Daoy (cell line): ENCODE measurements around the gene TM9SF4. TPM values are rescaled to one million over a fixed set of nuclear protein-coding genes. Genes with fewer than 3 reads are reported as not detected.

ENCODE experiments used
- DNase-seq: peaks from one replicate; pipeline ENCODE4 v3.0.0-alpha.2; 2015; ENCODE audit warnings: low read depth
- total RNA-seq: library from RNA; depleted of rRNA; stranded (reverse); fragments of >200 nt; shearing (Covaris generic); gene quantifications from 2 replicates; pipeline ENCODE4 v1.2.3, GENCODE V29; 2014; rRNA removed

Gene TM9SF4, protein sequence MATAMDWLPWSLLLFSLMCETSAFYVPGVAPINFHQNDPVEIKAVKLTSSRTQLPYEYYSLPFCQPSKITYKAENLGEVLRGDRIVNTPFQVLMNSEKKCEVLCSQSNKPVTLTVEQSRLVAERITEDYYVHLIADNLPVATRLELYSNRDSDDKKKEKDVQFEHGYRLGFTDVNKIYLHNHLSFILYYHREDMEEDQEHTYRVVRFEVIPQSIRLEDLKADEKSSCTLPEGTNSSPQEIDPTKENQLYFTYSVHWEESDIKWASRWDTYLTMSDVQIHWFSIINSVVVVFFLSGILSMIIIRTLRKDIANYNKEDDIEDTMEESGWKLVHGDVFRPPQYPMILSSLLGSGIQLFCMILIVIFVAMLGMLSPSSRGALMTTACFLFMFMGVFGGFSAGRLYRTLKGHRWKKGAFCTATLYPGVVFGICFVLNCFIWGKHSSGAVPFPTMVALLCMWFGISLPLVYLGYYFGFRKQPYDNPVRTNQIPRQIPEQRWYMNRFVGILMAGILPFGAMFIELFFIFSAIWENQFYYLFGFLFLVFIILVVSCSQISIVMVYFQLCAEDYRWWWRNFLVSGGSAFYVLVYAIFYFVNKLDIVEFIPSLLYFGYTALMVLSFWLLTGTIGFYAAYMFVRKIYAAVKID
- total RNA-seq = 17.9 and 21.4 TPM in 2 replicates

DNA sequence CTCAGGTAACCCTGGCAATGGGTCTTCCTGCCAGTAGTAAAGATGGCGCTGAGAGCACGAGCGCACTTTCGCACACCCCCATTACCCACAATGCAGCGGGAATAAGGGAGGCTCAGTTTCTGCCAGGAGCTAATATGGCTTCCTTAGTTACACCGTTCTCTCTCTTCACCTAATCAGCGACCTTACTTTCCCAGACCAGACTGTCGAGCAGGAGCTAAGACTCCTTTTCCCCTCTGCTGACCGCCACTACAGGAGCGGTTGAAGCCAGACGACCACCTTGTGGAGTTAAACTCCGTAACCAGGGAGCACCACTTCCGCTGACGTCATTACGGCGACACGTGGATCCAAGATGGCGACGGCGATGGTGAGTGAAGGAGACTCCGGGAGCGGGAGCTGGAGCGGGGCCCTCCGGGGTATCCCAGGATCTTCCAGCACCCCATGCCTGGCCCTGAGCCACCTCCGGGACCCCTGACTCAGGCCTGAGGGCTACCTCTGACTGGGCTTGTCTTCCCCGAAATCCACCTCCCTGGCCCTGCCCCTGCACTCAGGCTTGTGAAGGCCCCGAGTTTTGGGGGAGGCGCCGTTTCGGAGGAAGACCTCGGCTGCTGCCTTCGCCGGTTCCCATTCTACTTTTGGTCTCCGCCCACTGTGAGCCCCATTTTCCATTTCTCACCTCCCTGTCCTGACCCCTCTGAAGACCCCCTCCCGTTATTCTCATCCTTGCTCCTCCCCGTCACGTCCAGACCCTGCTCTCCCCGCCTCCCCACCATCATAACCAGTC is at the start of gene TM9SF4:
Gene TM9SF4 (plus strand): TSS at position 323 of the 781 bp plus-strand sequence. CDS start 27 bp downstream, at position 350.
- DNase-seq = peak; percentile 93

- DNase-seq = no peak
Measured at GRCh38 chr20:32062776-32063170, 46.7 kb upstream of the TM9SF4 start.

GRCh38 chr20:32063695-32064094 is 45.8 kb upstream of the TM9SF4 start:
- no peak for DNase-seq

- DNase-seq = no peak
Measured at GRCh38 chr20:32064667-32065066, 44.8 kb upstream of the TM9SF4 start.

GRCh38 chr20:32067234-32067821 is 42.2 kb upstream of the TM9SF4 start:
- DNase-seq = peak; percentile 79

DNA sequence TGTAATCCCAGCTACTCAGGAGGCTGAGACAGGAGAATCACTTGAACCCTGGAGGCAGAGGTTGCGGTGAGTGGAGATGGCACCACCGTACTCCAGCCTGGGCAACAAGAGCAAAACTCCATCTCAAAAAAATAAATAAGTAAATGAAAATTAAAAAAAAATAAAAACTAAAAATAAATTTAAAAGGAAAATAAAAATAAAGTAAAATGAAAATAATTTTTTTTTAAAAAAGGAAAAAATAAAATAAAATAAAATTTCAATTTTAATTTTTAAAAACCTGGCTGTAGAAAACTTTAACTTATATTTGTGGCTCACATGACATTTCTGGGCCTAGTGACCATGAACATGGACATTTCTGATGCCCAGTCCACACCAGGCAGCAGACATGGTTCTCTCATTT is 41.3 kb upstream of the TM9SF4 start:
- DNase-seq = no peak

DNA sequence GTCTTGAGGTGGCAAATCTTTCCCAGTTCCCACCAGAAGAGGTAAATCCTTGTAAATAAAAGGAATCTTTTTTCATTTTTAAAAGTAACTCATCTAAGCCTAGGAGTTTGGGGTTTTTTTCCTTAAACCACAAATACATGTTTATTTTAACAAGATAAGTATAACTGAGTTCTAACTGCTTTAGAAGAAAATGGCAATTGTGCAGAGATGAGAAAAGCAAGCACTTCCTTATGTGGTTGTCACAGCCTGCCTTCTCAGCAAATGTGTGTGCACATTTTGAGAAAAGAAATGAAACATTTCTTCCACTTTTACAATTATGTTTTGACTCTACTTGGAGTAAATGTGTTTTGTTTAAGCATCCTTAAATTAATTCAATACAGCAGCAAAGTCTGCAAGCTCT is 39.8 kb upstream of the TM9SF4 start:
- no peak for DNase-seq

DNA sequence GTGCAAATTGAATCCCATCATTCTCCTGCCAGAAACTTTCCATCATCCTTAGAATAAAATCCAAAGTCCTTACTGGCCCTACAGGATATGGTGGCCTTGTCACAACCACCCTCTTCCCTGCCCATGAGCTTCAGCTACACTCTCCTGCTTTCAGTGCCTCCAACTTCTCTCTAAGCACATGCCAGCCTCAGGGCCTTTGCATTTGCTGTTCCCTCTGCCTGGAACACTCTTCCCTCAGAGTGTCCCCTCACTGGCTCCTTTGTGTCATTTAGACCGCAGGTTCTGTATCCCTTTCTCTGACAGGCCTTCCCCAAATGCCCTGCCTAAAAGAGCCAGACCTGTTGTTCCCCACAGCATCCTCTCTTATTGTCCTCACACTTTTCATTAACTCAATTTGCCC is 39.2 kb upstream of the TM9SF4 start:
- no peak for DNase-seq

- no peak for DNase-seq
Measured at GRCh38 chr20:32070690-32071213, 38.8 kb upstream of the TM9SF4 start.

DNA sequence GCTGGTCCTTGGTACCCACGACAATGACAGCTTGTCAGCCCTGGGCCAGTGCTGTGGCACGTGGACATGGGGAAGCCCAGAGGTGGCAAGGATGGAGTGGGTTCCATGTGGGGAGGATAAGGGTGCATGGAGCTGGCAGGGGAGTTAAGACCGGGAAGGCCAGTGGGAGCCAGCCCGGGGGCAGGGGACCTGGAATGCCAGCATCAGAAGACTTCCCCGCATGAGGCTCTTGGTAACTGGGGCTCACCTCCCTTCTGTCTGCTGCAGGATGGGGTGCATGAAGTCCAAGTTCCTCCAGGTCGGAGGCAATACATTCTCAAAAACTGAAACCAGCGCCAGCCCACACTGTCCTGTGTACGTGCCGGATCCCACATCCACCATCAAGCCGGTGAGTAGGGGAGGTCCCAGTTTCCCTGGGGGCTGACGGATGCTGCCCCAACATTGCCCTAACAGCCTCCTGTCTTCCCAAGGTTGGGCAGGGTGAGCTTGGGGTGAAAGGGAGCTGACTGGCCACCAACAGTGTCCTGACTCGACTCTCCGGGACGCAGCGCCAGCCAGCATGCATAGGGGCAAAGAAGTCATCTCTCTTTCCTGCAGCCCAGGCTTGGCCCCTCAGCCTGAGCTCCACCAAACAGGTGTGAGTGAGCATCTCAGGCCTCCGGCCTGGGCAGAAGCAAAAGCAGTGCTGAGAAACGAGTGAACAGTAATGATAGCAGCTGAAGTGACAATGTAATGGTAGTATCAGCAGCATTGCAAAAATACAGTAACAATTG is 37.9 kb upstream of the TM9SF4 start:
- DNase-seq = no peak

- no peak for DNase-seq
Measured at GRCh38 chr20:32072168-32072750, 37.3 kb upstream of the TM9SF4 start.

GRCh38 chr20:32075534-32075933 is 34.0 kb upstream of the TM9SF4 start:
- no peak for DNase-seq

DNA sequence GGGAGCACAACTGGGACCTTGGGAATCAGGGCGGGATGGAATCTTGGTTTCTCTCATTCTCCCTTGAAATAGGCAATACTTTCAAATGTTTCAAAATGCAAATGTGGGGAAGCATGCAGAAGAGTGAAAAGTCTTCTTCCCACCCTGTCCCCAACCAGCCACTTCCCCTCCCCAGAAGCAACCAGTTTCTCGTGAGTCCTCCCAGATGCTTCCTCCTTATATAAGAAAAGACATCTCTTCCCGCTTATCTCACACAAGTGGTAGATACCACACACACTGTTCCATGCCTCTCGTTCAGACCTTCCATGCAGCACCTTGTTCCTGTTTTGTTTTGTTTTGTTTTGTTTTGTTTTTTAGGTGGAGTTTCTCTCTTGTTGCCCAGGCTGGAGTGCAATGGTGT is 32.3 kb upstream of the TM9SF4 start:
- DNase-seq = no peak

DNA sequence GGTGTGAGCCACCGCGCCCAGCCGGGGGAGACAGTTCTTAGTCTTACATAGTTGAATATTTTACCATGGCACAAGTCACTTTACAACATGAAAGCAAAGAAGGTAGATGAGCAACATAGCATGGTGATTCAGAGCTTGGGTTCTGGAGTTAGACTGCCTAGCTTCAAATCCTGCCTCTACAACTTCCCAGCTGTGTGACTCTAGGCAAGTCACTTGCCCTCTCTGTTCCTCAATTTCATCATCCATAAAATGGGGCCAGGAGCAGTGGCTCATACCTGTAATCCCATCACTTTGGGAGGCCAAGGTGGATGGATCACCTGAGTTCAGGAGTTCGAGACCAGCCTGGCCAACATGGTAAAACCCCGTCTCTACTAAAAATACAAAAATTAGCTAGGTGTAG is 31.2 kb upstream of the TM9SF4 start:
- DNase-seq = no peak

DNA sequence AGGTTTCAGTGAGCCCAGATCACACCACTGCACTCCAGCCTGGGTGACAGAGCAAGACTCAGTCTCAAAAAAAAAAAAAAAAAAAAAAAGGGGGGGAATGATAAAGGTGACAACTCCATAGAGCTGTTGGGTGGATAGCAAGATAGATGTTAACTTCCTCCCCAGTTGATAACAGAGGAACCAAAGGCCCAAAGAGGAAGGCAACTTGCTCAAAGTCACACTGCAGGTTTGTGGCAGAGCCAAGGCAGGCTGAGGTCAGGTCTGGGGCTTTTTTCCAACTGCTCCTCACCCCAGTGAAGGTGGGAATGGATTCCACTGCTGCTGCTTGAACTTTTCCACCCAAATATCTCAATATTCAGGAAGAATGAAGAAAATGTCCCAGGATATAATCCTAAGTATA is 30.7 kb upstream of the TM9SF4 start:
- no peak for DNase-seq

- no peak for DNase-seq
Measured at GRCh38 chr20:32079655-32080109, 29.8 kb upstream of the TM9SF4 start.

GRCh38 chr20:32080783-32081182 is 28.7 kb upstream of the TM9SF4 start:
- DNase-seq = no peak

GRCh38 chr20:32083469-32083868 is 26.0 kb upstream of the TM9SF4 start:
- DNase-seq = no peak

- DNase-seq = no peak
Measured at GRCh38 chr20:32087070-32087469, 22.4 kb upstream of the TM9SF4 start.

- DNase-seq = no peak
Measured at GRCh38 chr20:32088759-32089158, 20.8 kb upstream of the TM9SF4 start.
